Measurements from ENCODE around the gene RNPEP.
"Not testable (repeated sequence)": the region's sequence is repeated elsewhere in the genome, so short reads cannot be mapped to it uniquely, and the experiment has no call there.

RNPEP gene

DNA sequence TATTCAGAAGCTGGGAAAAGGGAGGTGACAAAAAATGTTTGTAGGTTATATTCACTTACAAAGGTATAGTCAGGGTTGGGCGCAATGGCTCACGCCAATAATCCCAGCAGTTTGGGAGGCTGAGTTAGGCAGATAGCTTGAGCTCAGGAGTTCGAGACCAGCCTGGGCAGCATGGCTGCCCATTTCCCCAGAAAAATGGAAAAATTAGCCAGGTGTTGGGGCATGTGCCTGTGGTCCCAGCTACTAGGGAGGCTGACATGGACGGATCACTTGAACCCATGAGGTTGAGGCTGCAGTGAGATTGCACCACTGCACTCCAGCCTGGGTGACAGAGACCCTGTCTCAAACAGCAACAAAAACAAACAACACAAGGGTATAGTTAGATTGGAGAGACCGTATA lies 24.1 kb upstream of the RNPEP start:
- DNase-seq (ENCODE audit: low read depth), result no peak

DNA sequence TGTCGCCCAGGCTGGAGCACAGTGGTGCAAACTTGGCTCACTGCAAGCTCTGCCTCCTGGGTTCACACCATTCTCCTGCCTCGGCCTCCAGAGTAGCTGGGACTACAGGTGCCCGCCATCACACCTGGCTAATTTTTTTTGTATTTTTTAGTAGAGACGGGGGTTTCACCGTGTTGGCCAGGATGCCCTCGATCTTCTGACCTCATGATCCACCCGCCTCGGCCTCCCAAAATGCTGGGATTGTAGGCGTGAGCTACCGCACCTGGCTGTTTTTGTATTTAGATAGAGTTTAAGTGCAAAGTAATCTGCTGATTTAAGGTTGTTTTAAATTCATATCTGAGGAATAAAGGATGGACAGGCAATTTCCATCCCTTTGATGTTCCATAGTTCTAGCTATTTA lies 20.1 kb upstream of the RNPEP start:
- not testable (repeated sequence) for DNase-seq (ENCODE audit: low read depth)

DNA sequence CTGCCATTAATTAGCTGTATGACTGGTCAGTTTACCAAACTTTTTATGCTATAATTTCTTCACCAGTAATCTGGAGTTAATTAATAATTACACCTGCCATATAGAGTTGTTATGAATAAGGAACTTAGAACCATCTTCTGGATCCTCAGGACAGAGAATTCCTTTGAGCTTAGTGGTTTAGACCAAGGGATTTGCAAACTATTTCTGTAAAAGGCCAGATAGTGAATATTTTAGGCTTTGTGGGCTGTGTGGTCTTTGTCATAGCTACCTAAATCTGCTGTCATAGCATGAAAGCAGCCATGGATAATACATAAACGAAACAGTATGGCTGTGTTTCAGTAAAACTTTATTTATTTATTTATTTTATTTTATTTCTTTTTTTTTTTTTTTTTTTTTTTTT lies 18.2 kb upstream of the RNPEP start:
- DNase-seq (ENCODE audit: low read depth), result no peak

DNA sequence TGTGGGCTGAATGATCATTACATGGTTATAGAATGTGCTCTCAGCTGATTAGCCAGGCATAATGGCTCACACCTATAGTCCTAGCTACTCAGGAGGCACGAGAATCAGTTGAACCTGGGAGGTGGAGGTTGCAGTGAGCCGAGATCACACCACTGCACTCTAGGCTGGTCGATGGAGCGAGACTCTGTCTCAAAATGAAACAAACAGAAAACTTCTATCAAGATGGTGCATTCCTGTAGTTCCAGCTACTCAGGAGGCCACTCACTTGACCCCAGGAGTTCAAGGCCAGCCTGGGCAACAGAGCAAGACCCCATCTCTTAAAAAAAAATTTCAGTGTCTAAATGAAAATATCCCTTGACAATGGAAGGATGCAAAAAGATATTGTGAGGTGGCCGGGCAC lies 16.3 kb upstream of the RNPEP start:
- DNase-seq (ENCODE audit: low read depth), result no peak

DNA sequence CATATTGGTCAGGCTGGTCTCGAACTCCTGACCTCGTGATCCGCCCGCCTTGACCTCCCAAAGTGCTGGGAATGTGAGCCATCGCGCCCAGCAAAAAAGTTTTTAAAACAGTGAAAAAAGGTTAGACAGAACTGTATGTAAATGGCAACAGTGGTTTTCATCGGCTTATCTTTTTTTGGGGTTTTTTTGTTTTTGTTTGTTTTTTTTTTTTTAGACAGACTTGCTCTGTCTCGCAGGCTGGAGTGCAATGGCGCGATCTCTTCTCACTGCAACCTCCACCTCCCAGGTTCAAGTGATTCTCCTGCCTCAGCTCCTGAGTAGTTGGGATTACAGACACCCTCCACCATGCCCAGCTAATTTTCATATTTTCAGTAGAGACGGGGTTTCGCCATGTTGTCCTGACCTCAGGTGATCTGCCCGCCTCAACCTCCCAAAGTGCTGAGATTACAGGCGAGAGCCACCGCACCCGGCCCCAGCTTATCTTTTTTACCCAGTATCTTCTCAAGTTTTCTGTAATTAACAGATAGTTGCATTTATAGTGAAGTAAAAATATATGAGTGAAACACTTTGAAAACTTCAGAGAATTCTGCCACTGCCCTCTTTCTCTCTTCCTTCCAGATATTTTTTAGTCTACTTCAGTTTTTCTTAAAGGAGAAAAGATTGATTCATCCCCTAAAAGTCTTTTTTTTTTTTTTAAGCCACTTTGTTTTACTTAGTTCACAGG lies 14.1 kb upstream of the RNPEP start:
- no peak for DNase-seq (ENCODE audit: low read depth)

DNA sequence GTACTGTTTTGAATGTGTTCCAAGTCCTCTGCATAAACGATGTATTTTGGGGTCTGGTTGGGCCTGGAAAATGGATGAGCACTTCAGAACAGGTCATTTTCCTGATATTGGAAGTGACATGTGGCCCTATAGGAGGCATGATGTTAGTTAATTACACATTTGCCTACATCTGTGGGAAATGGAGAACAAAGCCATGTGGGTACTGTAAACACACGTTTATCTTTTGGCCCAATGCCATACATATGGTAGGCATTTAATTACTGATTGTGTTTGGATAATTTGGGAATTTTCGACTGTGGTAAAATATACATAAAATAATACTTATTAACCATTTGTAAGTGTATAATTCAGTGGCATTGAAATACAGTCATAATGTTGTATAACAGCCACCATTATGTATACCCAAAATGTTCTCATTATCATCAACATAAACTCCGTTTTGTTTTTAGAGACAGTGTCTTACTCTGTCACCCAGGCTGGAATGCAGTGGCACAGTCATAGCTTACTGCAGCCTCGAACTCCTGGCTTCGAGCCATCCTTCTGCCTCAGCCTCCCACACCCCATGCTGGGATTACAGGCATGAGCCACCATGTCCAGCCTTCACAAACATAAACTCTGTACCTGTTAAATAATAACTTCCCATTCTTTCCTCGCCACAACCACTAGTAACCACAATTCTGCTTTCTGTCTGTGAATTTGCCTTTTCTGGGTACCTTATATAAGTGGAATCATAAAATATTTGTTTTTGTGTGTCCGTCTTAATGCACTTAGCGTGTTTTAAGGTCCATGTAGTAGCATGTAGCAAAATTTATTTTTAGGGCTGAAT lies 11.9 kb upstream of the RNPEP start:
- no peak for DNase-seq (ENCODE audit: low read depth)

DNA sequence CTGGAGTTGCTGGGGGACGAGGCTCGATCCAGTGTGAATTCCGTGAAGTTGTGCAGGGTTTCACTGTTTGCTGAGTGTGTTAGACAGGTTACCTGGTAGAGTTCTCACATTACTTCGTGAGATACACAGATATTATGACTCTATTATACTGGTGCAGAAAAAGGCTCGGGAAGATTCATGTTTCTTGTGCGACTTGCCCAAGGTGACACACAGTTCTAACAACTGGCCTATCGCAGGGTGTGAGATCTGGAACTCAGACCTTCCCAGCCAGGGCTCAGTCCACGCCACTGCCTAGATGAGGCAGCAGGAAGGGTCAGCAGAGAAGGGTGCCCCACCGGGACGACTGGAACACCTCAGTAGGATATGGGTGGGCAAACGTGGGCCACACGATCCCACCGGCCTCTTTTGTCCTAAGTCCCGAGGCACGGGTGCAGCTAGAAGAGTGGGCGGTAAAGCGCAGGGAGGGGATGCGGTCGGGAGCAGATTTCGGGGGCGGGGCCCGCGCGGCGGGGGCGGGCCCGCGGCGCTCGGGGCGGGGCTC lies 296 bp upstream of the RNPEP start:
- no peak for DNase-seq (ENCODE audit: low read depth)

DNA sequence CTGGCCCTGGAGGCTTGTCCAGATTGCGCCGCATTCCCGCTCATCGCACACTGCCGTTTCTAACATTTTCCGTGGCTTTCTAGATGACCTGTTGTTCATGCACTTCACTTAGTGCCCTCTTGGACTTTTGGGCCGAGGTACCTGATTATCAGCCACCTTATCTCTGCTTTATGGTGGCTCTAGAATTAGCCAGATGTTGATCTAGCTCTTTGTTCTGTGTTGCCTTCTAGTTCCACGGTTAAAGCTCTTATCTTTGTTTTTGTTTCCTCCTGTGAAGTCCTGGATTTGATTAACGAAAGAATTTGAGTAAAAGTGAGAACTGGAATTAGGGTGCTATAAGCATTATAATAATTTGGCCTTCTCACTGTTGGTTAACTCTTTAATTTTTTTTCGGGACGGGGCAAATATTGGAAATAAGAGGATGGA lies 945 bp downstream of the RNPEP start:
- DNase-seq (ENCODE audit: low read depth), result no peak

DNA sequence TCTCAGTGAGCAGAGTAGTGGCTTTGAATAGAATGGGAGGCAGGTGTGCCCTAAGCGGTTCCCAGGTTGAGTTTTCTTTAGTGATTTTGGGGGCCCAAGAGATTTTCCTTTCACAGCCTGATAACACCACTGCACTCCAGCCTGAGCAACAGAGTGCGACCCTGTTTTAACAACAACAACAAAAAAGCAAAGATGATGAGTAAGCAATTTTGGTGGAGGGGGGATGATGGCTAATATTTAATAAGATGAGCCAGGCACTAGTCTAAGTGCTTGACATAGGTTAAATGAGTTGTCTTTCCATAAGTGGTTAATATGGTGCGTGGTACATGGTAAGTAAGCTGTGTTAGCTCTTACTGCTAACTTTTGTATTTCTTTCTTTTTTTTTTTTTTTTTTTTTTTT lies 2.0 kb downstream of the RNPEP start:
- DNase-seq (ENCODE audit: low read depth), result no peak

DNA sequence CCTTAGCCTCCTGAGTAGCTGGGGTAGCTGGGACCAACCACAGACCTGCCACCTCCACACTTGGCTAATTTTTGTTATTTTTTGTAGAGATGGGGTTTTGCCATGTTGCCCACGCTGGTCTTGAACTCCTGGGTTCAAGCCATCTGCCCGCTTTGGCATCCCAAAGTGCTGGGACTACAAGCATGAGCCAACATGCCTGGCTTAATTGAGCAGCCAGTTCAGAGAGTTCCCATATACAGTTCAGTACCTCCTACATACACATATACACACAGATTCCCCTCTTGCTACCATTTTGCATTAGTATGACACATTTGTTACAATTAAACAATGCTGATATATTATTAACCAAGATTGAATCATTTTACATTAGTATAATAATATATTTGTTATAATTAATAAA lies 2.9 kb downstream of the RNPEP start:
- no peak for DNase-seq (ENCODE audit: low read depth)

DNA sequence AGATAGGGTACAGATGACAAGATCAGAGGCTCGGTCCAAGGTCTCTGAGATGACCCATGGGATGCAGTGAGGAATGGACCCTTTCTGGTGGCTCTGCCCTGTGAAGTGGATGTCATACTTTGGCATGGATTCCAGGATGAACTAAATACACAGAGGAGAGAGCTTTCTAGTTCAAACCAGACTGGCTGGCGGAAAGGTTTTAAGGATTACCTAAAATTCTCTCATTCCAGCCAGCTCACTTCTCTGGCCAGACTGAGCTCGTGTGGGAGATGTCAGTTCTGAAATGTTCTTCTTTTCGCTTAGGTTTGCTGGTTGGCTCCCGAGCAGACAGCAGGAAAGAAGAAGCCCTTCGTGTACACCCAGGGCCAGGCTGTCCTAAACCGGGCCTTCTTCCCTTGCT lies 6.2 kb downstream of the RNPEP start:
- no peak for DNase-seq (ENCODE audit: low read depth)

DNA sequence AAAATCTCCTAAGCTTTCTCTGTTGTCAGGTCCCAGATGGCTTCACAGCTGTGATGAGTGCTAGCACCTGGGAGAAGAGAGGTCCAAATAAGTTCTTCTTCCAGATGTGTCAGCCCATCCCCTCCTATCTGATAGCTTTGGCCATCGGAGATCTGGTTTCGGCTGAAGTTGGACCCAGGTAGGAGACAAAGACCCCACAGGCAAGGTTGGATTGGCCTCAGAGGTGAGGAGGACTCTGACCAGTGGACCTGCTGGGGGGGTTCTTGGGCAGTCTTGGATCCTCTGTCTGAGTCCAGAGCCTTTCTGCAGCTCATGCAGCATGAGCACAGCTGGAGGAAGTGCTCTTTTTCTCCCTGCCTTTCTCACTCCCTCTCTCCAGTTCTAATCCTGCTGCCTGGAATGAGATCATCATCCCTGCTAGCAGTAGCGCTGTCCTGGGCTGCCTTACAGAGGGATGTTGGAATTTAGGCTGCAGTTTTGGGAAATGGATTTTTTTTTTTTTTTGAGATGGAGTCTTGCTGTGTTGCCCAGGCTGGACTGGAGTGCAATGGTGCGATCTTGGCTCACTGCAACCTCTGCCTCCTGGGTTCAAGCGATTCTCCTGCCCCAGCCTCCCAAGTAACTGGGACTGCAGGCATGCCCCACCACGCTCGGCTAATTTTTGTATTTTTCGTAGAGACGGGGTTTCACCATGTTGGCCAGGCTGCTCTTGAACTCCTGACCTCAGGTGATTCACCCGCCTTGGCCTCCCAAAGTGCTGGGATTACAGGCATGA lies 7.1 kb downstream of the RNPEP start:
- no peak for DNase-seq (ENCODE audit: low read depth)

DNA sequence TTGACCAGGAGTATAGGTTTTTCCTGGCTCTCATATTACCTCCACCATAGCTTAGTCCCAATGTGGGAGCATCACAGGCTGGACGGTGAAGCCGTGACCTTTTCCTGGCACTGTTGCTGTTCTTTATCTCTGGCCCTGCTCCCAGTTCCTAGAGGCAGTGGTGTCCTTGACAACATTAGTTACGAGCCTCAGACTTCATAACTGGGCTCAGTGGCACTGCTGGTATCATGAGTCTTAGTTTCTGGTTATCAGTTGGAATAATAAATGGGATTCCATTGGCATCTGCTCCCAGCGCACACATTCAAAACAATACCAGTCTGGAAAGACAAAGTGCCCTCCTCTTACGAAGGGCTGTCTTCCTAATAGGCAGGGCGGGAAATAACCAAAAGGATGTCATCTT lies 8.0 kb downstream of the RNPEP start:
- DNase-seq (ENCODE audit: low read depth), result no peak

DNA sequence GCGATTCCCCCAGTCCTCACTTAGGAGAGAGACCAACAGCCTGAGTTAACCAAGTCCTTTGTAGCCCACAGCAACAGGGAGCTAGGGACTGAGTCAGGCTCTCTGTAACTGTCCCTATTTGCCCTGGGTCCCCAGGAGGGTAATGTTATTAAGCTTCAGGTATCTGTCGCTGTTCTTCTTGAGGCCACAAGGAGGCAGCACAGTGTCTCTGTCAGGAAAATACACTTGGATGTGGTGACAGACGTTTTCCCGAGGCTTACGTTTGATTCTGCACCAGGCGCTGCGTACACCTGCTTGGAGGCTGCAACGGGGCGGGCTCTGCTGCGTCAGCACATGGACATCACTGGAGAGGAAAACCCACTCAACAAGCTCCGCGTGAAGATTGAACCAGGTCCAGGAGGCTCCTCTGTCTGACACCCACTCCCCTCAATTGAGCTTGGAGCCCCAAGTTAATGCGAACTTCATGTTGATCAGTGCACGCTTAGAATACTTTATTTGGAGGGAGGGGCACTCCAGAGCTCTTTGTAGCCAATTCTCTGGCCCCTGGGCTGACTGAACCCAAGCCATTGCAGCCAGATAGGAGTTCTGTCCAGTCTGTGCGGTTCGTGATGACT lies 17.3 kb downstream of the RNPEP start:
- DNase-seq (ENCODE audit: low read depth), result no peak

DNA sequence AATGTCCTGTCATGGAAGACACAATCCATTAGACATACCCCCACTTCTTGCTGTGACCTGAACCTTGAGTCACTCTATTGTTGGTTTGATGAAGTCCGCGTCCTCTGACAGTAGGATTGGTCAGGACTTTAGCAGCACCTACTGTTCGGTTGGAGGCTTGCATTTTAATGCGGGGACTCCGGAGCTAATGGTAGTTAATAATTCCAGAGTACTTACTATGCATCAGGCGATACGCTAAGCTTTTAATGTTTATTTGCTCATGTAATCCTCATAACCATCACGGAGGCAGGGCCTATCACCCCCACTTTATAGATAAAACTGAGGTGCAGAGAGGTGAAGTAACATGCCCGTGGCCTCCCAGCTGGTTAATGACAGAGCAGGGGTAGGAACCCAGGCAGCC lies 20.1 kb downstream of the RNPEP start:
- DNase-seq (ENCODE audit: low read depth), result no peak

DNA sequence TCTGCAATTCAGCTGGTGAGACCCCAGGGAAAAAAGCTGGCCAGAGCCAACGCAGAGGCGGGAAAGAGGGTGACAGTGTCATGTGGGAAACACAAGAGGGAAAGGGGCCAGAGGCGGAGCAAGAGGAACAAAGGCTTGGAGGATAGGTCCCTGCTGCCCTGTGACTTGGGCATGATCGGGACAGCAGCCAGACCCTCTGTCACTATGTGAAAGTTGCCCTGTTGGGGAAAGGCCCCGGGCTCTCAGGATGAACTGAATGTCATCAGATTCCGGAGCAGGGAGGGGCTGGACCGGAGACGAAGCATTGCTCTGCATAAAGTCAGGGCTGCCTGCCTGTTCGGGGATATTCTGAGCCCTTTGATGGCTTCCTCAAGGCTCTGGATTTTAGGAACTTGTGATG lies 22.3 kb downstream of the RNPEP start:
- no peak for DNase-seq (ENCODE audit: low read depth)

DNA sequence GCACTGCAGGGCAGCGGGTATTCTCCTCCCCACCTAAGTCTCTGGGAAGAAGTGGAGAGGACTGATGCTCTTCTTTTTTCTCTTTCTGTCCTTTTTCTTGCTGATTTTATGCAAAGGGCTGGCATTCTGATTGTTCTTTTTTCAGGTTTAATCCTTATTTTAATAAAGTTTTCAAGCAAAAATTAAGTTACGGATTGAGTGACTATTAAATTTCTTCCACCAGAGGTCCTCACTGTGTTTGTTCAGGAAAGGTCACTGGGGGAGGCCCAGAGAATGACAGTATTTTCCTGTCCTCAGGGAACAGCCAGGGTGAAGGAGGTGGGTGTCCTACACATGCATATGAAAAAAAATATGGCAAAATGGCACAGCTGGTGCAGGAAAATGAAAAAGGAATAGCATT lies 23.5 kb downstream of the RNPEP start:
- DNase-seq (ENCODE audit: low read depth), result no peak

DNA sequence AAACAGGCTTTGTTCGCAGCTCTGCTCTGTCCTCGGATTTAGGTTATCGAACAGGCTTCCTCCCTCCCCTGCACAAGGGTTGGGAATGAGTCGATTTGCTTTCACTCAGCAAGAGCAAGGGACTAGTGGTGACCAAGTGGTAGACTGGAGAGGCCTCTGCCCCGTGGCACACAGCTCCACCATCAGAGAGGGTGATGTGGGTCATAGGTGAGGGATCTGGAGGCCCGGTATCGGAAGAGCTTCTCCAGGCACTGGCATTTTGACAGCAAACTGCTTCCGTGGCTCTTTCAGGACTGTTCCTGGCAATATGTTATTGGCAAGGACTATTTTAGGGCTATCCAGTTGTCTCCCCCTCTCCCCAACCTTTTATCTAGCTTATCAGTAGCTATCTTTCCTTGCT lies 24.9 kb downstream of the RNPEP start:
- no peak for DNase-seq (ENCODE audit: low read depth)

DNA sequence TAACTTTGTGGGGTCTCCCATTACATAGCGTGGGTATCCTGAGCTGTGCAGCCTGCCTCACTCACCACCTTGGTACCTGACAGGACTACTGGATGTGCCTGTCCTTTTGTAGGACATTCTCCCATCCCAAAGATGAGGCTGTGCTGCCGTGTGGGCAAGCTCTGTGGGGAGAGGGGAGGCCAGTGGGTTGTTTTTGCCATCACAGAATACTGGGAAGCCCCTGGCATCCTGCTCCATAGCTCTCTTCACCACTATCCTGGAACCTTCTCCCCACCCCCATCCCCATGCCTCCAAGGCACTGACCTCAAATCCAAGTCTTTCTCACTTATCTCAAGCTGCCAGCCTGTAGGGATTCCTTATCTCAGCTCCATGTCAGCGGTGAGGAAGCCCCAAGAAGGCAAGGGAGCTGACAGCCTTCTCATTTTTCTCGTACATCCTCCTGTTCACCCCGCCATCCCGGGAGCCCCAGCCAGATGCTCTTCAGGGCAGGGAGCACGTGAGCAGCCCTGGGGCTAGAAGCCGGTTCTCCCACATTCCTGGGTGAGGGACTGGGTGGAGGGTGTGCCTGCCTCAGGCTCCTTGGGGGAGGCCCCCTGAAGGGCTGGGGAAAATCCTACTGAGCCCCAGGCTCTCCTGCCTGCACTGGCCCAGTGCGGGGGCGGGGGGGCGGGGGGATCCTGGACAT lies 25.5 kb downstream of the RNPEP start:
- no peak for DNase-seq (ENCODE audit: low read depth)

DNA sequence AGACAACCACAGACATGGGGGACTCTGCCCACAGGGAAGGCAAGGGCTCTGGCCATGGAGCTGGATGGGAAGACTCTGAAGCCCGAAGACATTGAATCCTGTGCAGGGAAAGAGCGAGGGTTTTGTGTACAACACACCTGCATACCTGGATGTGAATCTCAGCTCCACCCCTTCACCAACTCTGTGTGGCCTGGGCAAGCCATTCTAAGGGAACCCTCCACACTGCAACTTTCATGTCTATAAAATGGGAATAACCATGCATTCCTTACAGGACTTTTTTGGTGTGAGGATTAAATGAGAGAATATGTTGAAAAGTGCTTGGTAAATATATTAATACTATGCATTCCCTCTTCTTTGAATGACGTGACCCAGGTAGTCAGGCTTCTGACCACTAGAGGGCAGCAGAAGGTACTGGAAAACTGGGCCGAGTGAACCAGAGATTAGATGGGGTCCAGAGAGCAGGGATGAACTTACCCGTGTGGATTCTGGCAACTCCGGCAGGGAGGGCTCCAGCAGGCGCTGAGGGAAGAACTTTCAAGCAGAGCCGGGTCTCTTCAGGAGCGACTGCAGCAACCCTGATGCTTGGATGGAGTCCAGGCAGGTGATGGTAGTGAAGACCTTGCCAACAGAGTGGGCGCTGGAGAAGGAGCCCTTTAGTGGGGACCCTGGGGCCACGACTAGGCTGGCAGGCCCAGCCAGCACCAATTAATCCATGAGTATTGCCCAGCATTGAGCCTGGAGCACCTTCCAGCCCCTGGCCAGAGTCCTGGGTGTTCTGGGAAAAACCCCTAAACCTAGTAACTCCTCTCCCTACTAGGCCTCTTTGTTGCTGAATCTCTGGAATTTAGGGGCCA lies 27.1 kb downstream of the RNPEP start:
- DNase-seq (ENCODE audit: low read depth), result peak; percentile 63

All from fibroblast of the conjunctiva (primary cell).